GM12892 (cell line): ENCODE results near the gene MGST1.
"Not testable (repeated sequence)": the region's sequence is repeated elsewhere in the genome, so short reads cannot be mapped to it uniquely, and the experiment has no call there.

ENCODE experiments used
- DNase-seq: peaks from one replicate; pipeline ENCODE4 v3.0.0; 2011; ENCODE audit not compliant: insufficient read length
- FAIRE-seq: peaks from 2 replicates; lab custom pipeline; 2011; peaks lifted over from hg19 to GRCh38; lab: Jason Lieb, UNC
- POLR2A ChIP-seq: IDR thresholded peaks from 2 replicates; pipeline ENCODE4 v1.6.1; 2011; ENCODE audit warnings: low read depth, low read length, control low read depth
- POLR2AphosphoS5 ChIP-seq: IDR thresholded peaks from 2 replicates; pipeline ENCODE4 v1.6.1; 2011; ENCODE audit warnings: low read depth, low read length, control low read depth
- TAF1 ChIP-seq: IDR thresholded peaks from 2 replicates; pipeline ENCODE4 v1.6.1; 2011; ENCODE audit warnings: low read depth, mild to moderate bottlenecking, control low read depth, low read length, borderline replicate concordance

Gene MGST1

GRCh38 chr12:16392846-16393535 is 45.5 kb downstream of the MGST1 start:
- DNase-seq (no peak), FAIRE-seq (no peak)
- TF ChIP-seq POLR2AphosphoS5 (no peak), POLR2A (no peak), TAF1 (no peak)

DNA sequence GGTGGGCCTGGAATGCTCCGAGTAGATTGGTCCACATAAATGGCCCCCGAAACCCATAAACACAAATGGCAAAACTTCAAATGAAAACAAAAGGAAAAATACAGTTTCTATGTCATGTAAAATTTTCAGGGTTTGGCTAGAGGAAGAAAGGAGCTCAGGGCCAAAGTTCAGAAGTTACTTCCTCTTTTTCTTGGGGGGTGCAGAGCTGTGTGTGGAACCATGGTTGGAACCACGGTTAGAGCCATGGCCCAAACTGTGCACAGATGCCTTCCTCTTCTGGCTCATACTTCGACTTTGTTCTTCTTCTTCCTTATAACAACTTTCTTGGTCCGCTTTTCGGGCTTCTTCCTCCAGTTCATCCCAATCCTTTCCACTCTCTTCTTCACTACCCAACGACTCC is 51.7 kb downstream of the MGST1 start:
- no peak for TF ChIP-seq POLR2AphosphoS5
- no peak for TF ChIP-seq POLR2A
- TF ChIP-seq TAF1, result no peak
- no peak for DNase-seq
- FAIRE-seq, result peak; percentile 61

GRCh38 chr12:16401835-16402234 is 54.4 kb downstream of the MGST1 start:
- not testable (repeated sequence) for FAIRE-seq

GRCh38 chr12:16407346-16407745 is 59.9 kb downstream of the MGST1 start:
- no peak for FAIRE-seq
- DNase-seq, result no peak
- TF ChIP-seq POLR2AphosphoS5 (no peak), TAF1 (no peak), POLR2A (no peak)

More at GRCh38 chr12:16401835-16402234, 54.4 kb downstream of the MGST1 start:
- not testable (repeated sequence) for DNase-seq
